KOPT-K1 (cell line): ENCODE data around the gene FRAS1.
"Not testable (repeated sequence)": the region's sequence is repeated elsewhere in the genome, so short reads cannot be mapped to it uniquely, and the experiment has no call there.

Source experiments
- H3K27ac ChIP-seq: fragments of 200-600 bp; sonication (generic); 2 replicates; pipeline ENCODE4 v1.5.1; 2016; ENCODE audit warnings: antibody characterized with exemption, mild to moderate bottlenecking, low read depth, low read length; ENCODE audit not compliant: poor library complexity, severe bottlenecking
- H3K36me3 ChIP-seq: fragments of 200-600 bp; sonication (generic); 2 replicates; pipeline ENCODE4 v1.5.1; 2017; ENCODE audit warnings: antibody characterized with exemption, mild to moderate bottlenecking, low read length, moderate library complexity; ENCODE audit not compliant: insufficient read depth
- H3K9me3 ChIP-seq: fragments of 200-600 bp; sonication (generic); 2 replicates; pipeline ENCODE4 v1.5.1; 2017; ENCODE audit warnings: antibody characterized with exemption, low read length, mild to moderate bottlenecking; ENCODE audit not compliant: insufficient read depth, poor library complexity, severe bottlenecking

Gene FRAS1

GRCh38 chr4:78311306-78311705, 254.2 kb downstream of the FRAS1 start:
- no peaks in the 10 kb centered on the region for H3K36me3 ChIP-seq
- no peaks in the 10 kb centered on the region for H3K9me3 ChIP-seq
- no peak overlapping the region for H3K27ac ChIP-seq

- H3K27ac ChIP-seq = no peak overlapping the region
- H3K36me3 ChIP-seq = no peaks in the 10 kb centered on the region
- no peaks in the 10 kb centered on the region for H3K9me3 ChIP-seq
Observed at GRCh38 chr4:78312989-78313753, 256.0 kb downstream of the FRAS1 start.

- Histone ChIP-seq H3K9me3 (no peaks in the 10 kb centered on the region), H3K36me3 (no peaks in the 10 kb centered on the region), H3K27ac (no peak overlapping the region)
Observed at GRCh38 chr4:78313754-78314120, 256.6 kb downstream of the FRAS1 start.

GRCh38 chr4:78318126-78318525, 261.0 kb downstream of the FRAS1 start:
- no peak overlapping the region for H3K27ac ChIP-seq

GRCh38 chr4:78320349-78320935, 263.3 kb downstream of the FRAS1 start:
- Histone ChIP-seq H3K9me3 (no peaks in the 10 kb centered on the region), H3K36me3 (no peaks in the 10 kb centered on the region), H3K27ac (no peak overlapping the region)

More at GRCh38 chr4:78318126-78318525, 261.0 kb downstream of the FRAS1 start:
- Histone ChIP-seq H3K9me3 (no peaks in the 10 kb centered on the region), H3K36me3 (no peaks in the 10 kb centered on the region)

- Histone ChIP-seq H3K27ac (no peak overlapping the region), H3K9me3 (no peaks in the 10 kb centered on the region), H3K36me3 (no peaks in the 10 kb centered on the region)
Observed at GRCh38 chr4:78322032-78322431, 264.9 kb downstream of the FRAS1 start.

GRCh38 chr4:78323439-78323838, 266.3 kb downstream of the FRAS1 start:
- Histone ChIP-seq H3K27ac (no peak overlapping the region), H3K36me3 (no peaks in the 10 kb centered on the region)

GRCh38 chr4:78324625-78325024, 267.5 kb downstream of the FRAS1 start:
- no peaks in the 10 kb centered on the region for H3K9me3 ChIP-seq
- H3K27ac ChIP-seq = no peak overlapping the region
- H3K36me3 ChIP-seq = no peaks in the 10 kb centered on the region

More at GRCh38 chr4:78323439-78323838, 266.3 kb downstream of the FRAS1 start:
- no peaks in the 10 kb centered on the region for H3K9me3 ChIP-seq

- Histone ChIP-seq H3K9me3 (no peaks in the 10 kb centered on the region), H3K36me3 (no peaks in the 10 kb centered on the region), H3K27ac (no peak overlapping the region)
Observed at GRCh38 chr4:78325271-78326157, 268.4 kb downstream of the FRAS1 start.

GRCh38 chr4:78328591-78328990, 271.5 kb downstream of the FRAS1 start:
- H3K9me3 ChIP-seq, H3K36me3 ChIP-seq, H3K27ac ChIP-seq: not testable (repeated sequence)

GRCh38 chr4:78331186-78331585, 274.1 kb downstream of the FRAS1 start:
- Histone ChIP-seq H3K9me3 (no peaks in the 10 kb centered on the region), H3K36me3 (no peaks in the 10 kb centered on the region), H3K27ac (no peak overlapping the region)

GRCh38 chr4:78331965-78332364, 274.8 kb downstream of the FRAS1 start:
- no peak overlapping the region for H3K27ac ChIP-seq
- H3K36me3 ChIP-seq = no peaks in the 10 kb centered on the region
- H3K9me3 ChIP-seq = no peaks in the 10 kb centered on the region

- Histone ChIP-seq H3K9me3 (no peaks in the 10 kb centered on the region), H3K27ac (no peak overlapping the region), H3K36me3 (no peaks in the 10 kb centered on the region)
Observed at GRCh38 chr4:78332976-78333375, 275.9 kb downstream of the FRAS1 start.

GRCh38 chr4:78336093-78336943, 279.2 kb downstream of the FRAS1 start:
- Histone ChIP-seq H3K36me3 (no peaks in the 10 kb centered on the region), H3K9me3 (no peaks in the 10 kb centered on the region), H3K27ac (no peak overlapping the region)
